ENCODE data around the gene RAB3GAP2. TPM values are rescaled to one million over a fixed set of nuclear protein-coding genes. Genes with fewer than 3 reads are reported as not detected.

Gene RAB3GAP2
- total RNA-seq, 4 donors from 2014 or later, result 19.9 to 35.3 (median 27.3) TPM

GRCh38 chr1:220151454-220151853 lies 120.8 kb downstream of the RAB3GAP2 start:
- H3K9me3 ChIP-seq, result no peaks in the 10 kb centered on the region
- H3K36me3 ChIP-seq, result peaks cover 0 to 57% of the 10 kb centered on the region in 2 donors
- no peak overlapping the region for H3K4me3 ChIP-seq
- ATAC-seq, result peak; percentile 46
- TF ChIP-seq POLR2AphosphoS5 (IDR thresholded peaks at IDR 0.05) (no peak), POLR2A (IDR thresholded peaks at IDR 0.05) (no peak), CTCF (IDR thresholded peaks at IDR 0.05) (no peak), EP300 (IDR thresholded peaks at IDR 0.05) (no peak)
- H3K4me1 ChIP-seq, result peaks cover 0 to 54% (median 5%) of the 10 kb centered on the region in 3 donors
- no peaks in the 10 kb centered on the region for H3K27me3 ChIP-seq
- H3K27ac ChIP-seq, result peak overlapping the region in 3 of 4 donors; percentile 2 to 57 (median 39)
- 3 to 26% methylated on average over 3 of the region's 3 CpGs for WGBS, 2 donors (ENCODE audit: low coverage in 1 of 2)

DNA sequence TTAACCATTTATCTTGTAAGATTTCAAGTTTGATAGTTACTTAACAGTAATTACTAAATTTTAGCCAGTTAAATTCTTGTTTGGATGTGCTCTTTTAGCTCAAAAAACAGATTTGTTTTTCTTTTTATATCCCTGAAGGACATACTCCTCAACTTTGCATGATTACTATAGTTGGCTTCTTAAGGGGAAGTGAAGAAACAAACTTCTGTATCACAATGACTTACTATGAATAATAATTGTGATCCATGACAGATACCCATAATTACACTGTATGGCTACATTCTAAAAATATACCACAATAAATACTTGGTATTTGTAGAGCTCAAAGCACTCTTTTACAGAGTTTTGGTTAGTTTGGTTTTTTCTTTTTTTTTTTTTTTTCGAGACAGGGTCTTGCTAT lies 122.5 kb downstream of the RAB3GAP2 start:
- Histone ChIP-seq H3K36me3 (peaks cover 0 to 54% of the 10 kb centered on the region in 2 donors), H3K27me3 (no peaks in the 10 kb centered on the region), H3K4me3 (no peak overlapping the region), H3K27ac (peak overlapping the region in 1 of 4 donors; percentile 65), H3K9me3 (no peaks in the 10 kb centered on the region), H3K4me1 (peaks cover 0 to 54% (median 5%) of the 10 kb centered on the region in 3 donors)
- TF ChIP-seq EP300 (IDR thresholded peaks at IDR 0.05) (no peak), CTCF (IDR thresholded peaks at IDR 0.05) (no peak), POLR2AphosphoS5 (IDR thresholded peaks at IDR 0.05) (no peak), POLR2A (IDR thresholded peaks at IDR 0.05) (no peak)
- WGBS, 2 donors (ENCODE audit: low coverage in 1 of 2), result 75 to 83% methylated on average over 1 of the region's 1 CpG
- no peak for ATAC-seq

GRCh38 chr1:220144051-220144450 lies 128.2 kb downstream of the RAB3GAP2 start:
- no peak for TF ChIP-seq POLR2A (IDR thresholded peaks at IDR 0.05)
- peaks cover 0 to 25% (median 0%) of the 10 kb centered on the region in 3 donors for H3K4me1 ChIP-seq
- no peaks in the 10 kb centered on the region for H3K9me3 ChIP-seq
- no peak for ATAC-seq
- no peak overlapping the region for H3K4me3 ChIP-seq
- 85 to 92% methylated on average over 5 of the region's 5 CpGs for WGBS, 2 donors (ENCODE audit: low coverage in 1 of 2)
- H3K36me3 ChIP-seq, result peaks cover 0 to 75% of the 10 kb centered on the region in 2 donors
- H3K27me3 ChIP-seq, result no peaks in the 10 kb centered on the region
- H3K27ac ChIP-seq, result no peak overlapping the region

- Histone ChIP-seq H3K36me3 (peaks cover 0 to 88% of the 10 kb centered on the region in 2 donors), H3K27ac (no peak overlapping the region), H3K9me3 (no peaks in the 10 kb centered on the region), H3K4me3 (no peak overlapping the region), H3K4me1 (no peaks in the 10 kb centered on the region), H3K27me3 (no peaks in the 10 kb centered on the region)
- 62 to 74% methylated on average over 6 of the region's 6 CpGs for WGBS, 2 donors (ENCODE audit: low coverage in 1 of 2)
- no peak for TF ChIP-seq POLR2A (IDR thresholded peaks at IDR 0.05)
- no peak for TF ChIP-seq EP300 (IDR thresholded peaks at IDR 0.05)
- no peak for TF ChIP-seq POLR2AphosphoS5 (IDR thresholded peaks at IDR 0.05)
- no peak for TF ChIP-seq CTCF (IDR thresholded peaks at IDR 0.05)
- no peak for ATAC-seq
Observed at GRCh38 chr1:220139966-220140365, 132.3 kb downstream of the RAB3GAP2 start.

DNA sequence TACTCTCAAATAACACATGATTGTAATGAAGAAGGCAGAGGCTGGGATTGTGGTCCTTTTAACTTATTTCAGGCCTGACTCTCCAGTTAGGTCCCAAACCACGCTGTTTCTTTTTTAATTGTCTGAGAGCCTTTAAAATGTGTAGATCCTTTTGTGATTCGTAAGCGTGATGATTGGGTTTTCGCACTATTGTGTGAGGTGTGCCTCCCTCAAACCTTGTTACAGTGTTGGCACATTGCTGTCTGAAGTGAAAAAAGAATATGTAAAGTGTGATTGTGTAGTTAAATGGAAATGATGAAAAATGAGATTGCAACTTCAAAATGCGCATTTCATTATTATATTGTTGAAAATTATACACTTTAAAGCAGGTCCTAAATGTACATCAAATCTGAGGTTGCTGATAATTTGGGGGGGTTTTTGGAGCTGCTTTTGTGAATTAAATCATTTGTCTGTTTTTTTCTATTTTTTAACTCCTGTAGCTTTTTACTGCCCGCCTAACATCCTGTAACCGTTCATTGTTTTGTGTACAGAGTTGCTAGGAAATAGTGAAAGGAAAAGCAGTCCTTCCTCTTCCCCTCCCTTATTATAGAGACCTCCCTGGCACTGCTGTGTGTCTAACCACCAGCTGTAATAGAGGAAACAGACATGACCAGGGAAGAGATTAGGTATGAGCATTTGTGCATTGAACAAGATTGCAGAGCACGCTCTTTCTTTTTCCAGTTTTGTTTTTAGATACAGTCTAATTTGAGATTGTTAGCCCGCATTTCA lies 135.1 kb downstream of the RAB3GAP2 start:
- H3K4me3 ChIP-seq, result no peak overlapping the region
- peak overlapping the region in 2 of 4 donors; percentile 9 to 30 for H3K27ac ChIP-seq
- H3K9me3 ChIP-seq, result no peaks in the 10 kb centered on the region
- no peaks in the 10 kb centered on the region for H3K4me1 ChIP-seq
- peak; percentile 61 for ATAC-seq
- H3K36me3 ChIP-seq, result peaks cover 4 to 95% of the 10 kb centered on the region in 2 donors
- WGBS, 2 donors (ENCODE audit: low coverage in 1 of 2), result 54 to 67% methylated on average over 9 of the region's 9 CpGs
- H3K27me3 ChIP-seq, result no peaks in the 10 kb centered on the region
- TF ChIP-seq EP300 (IDR thresholded peaks at IDR 0.05), result no peak
- no peak for TF ChIP-seq POLR2AphosphoS5 (IDR thresholded peaks at IDR 0.05)
- TF ChIP-seq CTCF (IDR thresholded peaks at IDR 0.05), result no peak
- no peak for TF ChIP-seq POLR2A (IDR thresholded peaks at IDR 0.05)

Measured in gastroesophageal sphincter (tissue), 4 donors.